H9 (cell line): ENCODE data around the gene NAB2. TPM values are rescaled to one million over a fixed set of nuclear protein-coding genes. Genes with fewer than 3 reads are reported as not detected.

Experiments used
- DNase-seq: peaks from one replicate; pipeline ENCODE4 v3.0.0-alpha.2; 2017
- H2AFZ ChIP-seq: one replicate; pipeline ENCODE4 v1.6.1; 2013; ENCODE audit warnings: mild to moderate bottlenecking, low read length, control low read depth, moderate library complexity
- H2AK5ac ChIP-seq: 2 replicates; pipeline ENCODE4 v1.6.1; 2013; ENCODE audit warnings: low read length, control low read depth, mixed read lengths; ENCODE audit not compliant: insufficient read length
- H2BK120ac ChIP-seq: one replicate; pipeline ENCODE4 v1.6.1; 2013; ENCODE audit warnings: low read depth, mild to moderate bottlenecking, low read length, control low read depth, inconsistent platforms; ENCODE audit not compliant: poor library complexity, severe bottlenecking
- H2BK12ac ChIP-seq: 2 replicates; pipeline ENCODE4 v1.6.1; 2013; ENCODE audit warnings: low read length, control low read depth, mixed read lengths, low read depth; ENCODE audit not compliant: insufficient read length
- H2BK15ac ChIP-seq: 2 replicates; pipeline ENCODE4 v1.6.1; 2013; ENCODE audit warnings: low read depth, low read length, control low read depth
- H2BK20ac ChIP-seq: one replicate; pipeline ENCODE4 v1.6.1; 2013; ENCODE audit warnings: low read depth, mild to moderate bottlenecking, low read length, control low read depth, inconsistent platforms; ENCODE audit not compliant: poor library complexity, severe bottlenecking
- H2BK5ac ChIP-seq: 2 replicates; pipeline ENCODE4 v1.6.1; 2013; ENCODE audit warnings: low read length, control low read depth, mixed read lengths; ENCODE audit not compliant: insufficient read length
- H3K14ac ChIP-seq: 2 replicates; pipeline ENCODE4 v1.6.1; 2013; ENCODE audit warnings: low read length, control low read depth; ENCODE audit not compliant: insufficient read depth
- H3K18ac ChIP-seq: 2 replicates; pipeline ENCODE4 v1.6.1; 2013; ENCODE audit warnings: low read depth, mild to moderate bottlenecking, mixed read lengths, low read length, control low read depth; ENCODE audit not compliant: insufficient read length
- H3K23ac ChIP-seq: 2 replicates; pipeline ENCODE4 v1.6.1; 2013; ENCODE audit warnings: low read length, control low read depth, mixed read lengths, low read depth; ENCODE audit not compliant: insufficient read length
- H3K23me2 ChIP-seq: 2 replicates; pipeline ENCODE4 v1.6.1; 2013; ENCODE audit warnings: low read depth, mild to moderate bottlenecking, mixed read lengths, low read length, control low read depth; ENCODE audit not compliant: insufficient read length, poor library complexity, severe bottlenecking
- H3K27ac ChIP-seq: 2 replicates; pipeline ENCODE4 v1.5.1; 2013; ENCODE audit warnings: low read length, control low read depth, mixed read lengths, low read depth; ENCODE audit not compliant: insufficient read length
- H3K27me3 ChIP-seq: 2 replicates; pipeline ENCODE4 v1.6.1; 2013; ENCODE audit warnings: low read length, control low read depth, inconsistent platforms; ENCODE audit not compliant: insufficient read depth
- H3K4ac ChIP-seq: 2 replicates; pipeline ENCODE4 v1.6.1; 2013; ENCODE audit warnings: low read depth, mild to moderate bottlenecking, control low read depth, inconsistent platforms, low read length, moderate library complexity
- H3K4me1 ChIP-seq: 2 replicates; pipeline ENCODE4 v1.6.1; 2013; ENCODE audit warnings: low read length, control low read depth, inconsistent platforms; ENCODE audit not compliant: insufficient read depth
- H3K4me2 ChIP-seq: 2 replicates; pipeline ENCODE4 v1.6.1; 2013; ENCODE audit warnings: low read length, control low read depth, mixed read lengths; ENCODE audit not compliant: insufficient read length, insufficient read depth
- H3K56ac ChIP-seq: 2 replicates; pipeline ENCODE4 v1.6.1; 2013; ENCODE audit warnings: low read depth, mild to moderate bottlenecking, mixed read lengths, low read length, control low read depth; ENCODE audit not compliant: insufficient read length
- H3K79me1 ChIP-seq: 2 replicates; pipeline ENCODE4 v1.6.1; 2013; ENCODE audit warnings: low read depth, mild to moderate bottlenecking, moderate library complexity, low read length, control low read depth, inconsistent platforms; ENCODE audit not compliant: insufficient read depth, poor library complexity, severe bottlenecking
- H3K79me2 ChIP-seq: 2 replicates; pipeline ENCODE4 v1.6.1; 2013; ENCODE audit warnings: low read length, control low read depth, inconsistent platforms; ENCODE audit not compliant: insufficient read depth
- H3K9ac ChIP-seq: 2 replicates; pipeline ENCODE4 v1.6.1; 2013; ENCODE audit warnings: low read length, control low read depth, mixed read lengths; ENCODE audit not compliant: insufficient read length; ENCODE audit errors: extremely low read depth
- H3K9me3 ChIP-seq: one replicate; pipeline ENCODE4 v1.6.1; 2013; ENCODE audit warnings: low read depth, low read length, inconsistent platforms; ENCODE audit not compliant: control insufficient read depth
- H3T11ph ChIP-seq: one replicate; pipeline ENCODE4 v1.6.1; 2013; ENCODE audit warnings: mild to moderate bottlenecking, low read length, control low read depth, inconsistent platforms
- H4K20me1 ChIP-seq: one replicate; pipeline ENCODE4 v1.6.1; 2013; ENCODE audit not compliant: control insufficient read depth, insufficient read length, insufficient read depth
- H4K5ac ChIP-seq: 2 replicates; pipeline ENCODE4 v1.6.1; 2013; ENCODE audit warnings: low read depth, mild to moderate bottlenecking, mixed read lengths, low read length, control low read depth; ENCODE audit not compliant: insufficient read length
- H4K8ac ChIP-seq: replicated peaks from 2 replicates; pipeline ENCODE4 v1.6.1; 2013; ENCODE audit warnings: low read length, control low read depth, mixed read lengths, low read depth; ENCODE audit not compliant: insufficient read length
- H4K91ac ChIP-seq: 2 replicates; pipeline ENCODE4 v1.6.1; 2013; ENCODE audit warnings: low read depth, mild to moderate bottlenecking, moderate library complexity, mixed read lengths, low read length, control low read depth; ENCODE audit not compliant: insufficient read length
- H3K27ac Mint-ChIP-seq, 3 experiments: 2 replicates in 2 of 3; 3 replicates in 1 of 3; pipeline ENCODE4 v1.8.0; 2020 to 2021; ENCODE audit warnings: mixed read lengths in 3 of 3, mild to moderate bottlenecking in 1 of 3, moderate library complexity in 1 of 3
- H3K27me3 Mint-ChIP-seq: 2 replicates; pipeline ENCODE4 v1.8.0; 2021; ENCODE audit warnings: low read depth, mild to moderate bottlenecking, moderate library complexity, mixed read lengths
- H3K36me3 Mint-ChIP-seq, 3 experiments: 2 replicates in 2 of 3; 3 replicates in 1 of 3; pipeline ENCODE4 v1.8.0; 2020 to 2021; ENCODE audit warnings: low read depth in 3 of 3, mixed read lengths in 3 of 3; ENCODE audit not compliant: insufficient read depth in 1 of 3
- H3K4me1 Mint-ChIP-seq, 2 experiments: 2 replicates each; pipeline ENCODE4 v1.8.0; 2020; ENCODE audit warnings: mixed read lengths in 2 of 2
- H3K4me3 Mint-ChIP-seq, 2 experiments: 2 replicates in 1 of 2; 3 replicates in 1 of 2; pipeline ENCODE4 v1.8.0; 2020 to 2021; ENCODE audit warnings: mild to moderate bottlenecking in 2 of 2, mixed read lengths in 2 of 2, moderate library complexity in 1 of 2
- H3K9me3 Mint-ChIP-seq, 2 experiments: 2 replicates in 1 of 2; 3 replicates in 1 of 2; pipeline ENCODE4 v1.8.0; 2020; ENCODE audit warnings: mild to moderate bottlenecking in 2 of 2, mixed read lengths in 2 of 2, moderate library complexity in 1 of 2
- WGBS: extraction: QIAGEN DNeasy Blood & Tissue Kit; methylation state at CpG from one replicate; pipeline ENCODE4 v1.1.7; 2013; ENCODE audit warnings: missing lambda C conversion rate, low lambda C conversion rate, mixed read lengths; ENCODE audit not compliant: insufficient read length; ENCODE audit errors: extremely low coverage; 5-methylcytosine and 5-hydroxymethylcytosine counted together
- total RNA-seq: library from RNA; stranded (reverse); gene quantifications from 2 replicates; pipeline ENCODE4 v1.2.1, GENCODE V29; 2021
- TF ChIP-seq, protein P1 (sequence below): fragments of 200-600 bp; sonication (generic); conservative IDR thresholded peaks from 3 replicates; pipeline ENCODE4 v1.8.0; 2021; ENCODE audit warnings: antibody characterized with exemption, mild to moderate bottlenecking

Gene NAB2
- total RNA-seq, 1 experiment from 2014 or later = 67.8 TPM

DNA sequence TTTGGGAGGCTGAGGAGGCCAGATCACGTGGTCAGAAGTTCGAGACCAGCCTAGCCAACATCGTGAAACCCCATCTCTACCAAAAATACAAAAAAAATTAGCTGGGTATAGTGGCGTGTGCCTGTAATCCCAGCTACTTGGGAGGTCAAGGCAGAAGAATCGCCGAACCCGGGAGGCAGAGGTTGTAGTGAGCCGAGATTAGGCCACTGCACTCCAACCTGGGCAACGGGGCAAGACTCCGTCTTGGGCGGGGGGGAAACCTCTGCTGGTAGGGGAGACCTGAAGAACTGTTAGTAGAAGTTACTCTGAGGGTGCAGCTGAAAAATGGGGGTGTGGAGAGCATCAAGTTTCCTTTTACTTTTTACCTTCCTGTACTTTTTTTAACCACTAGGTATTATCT lies 37.1 kb downstream of the NAB2 start:
- Histone ChIP-seq H3K9me3 (no peaks in the 10 kb centered on the region), H3K27ac (no peak overlapping the region), H2BK15ac (no peak overlapping the region), H4K91ac (no peak overlapping the region), H4K8ac (no peak overlapping the region), H2BK20ac (no peak overlapping the region), H3K23ac (no peak overlapping the region), H3K4ac (no peak overlapping the region), H3K27me3 (no peaks in the 10 kb centered on the region), H3K14ac (no peak overlapping the region), H3K18ac (no peak overlapping the region), H2AFZ (no peak overlapping the region), H3K56ac (no peak overlapping the region), H3T11ph (no peak overlapping the region), H3K23me2 (peaks cover 4% of the 10 kb centered on the region), H4K20me1 (no peaks in the 10 kb centered on the region), H3K4me2 (no peak overlapping the region), H2BK120ac (no peak overlapping the region), H3K79me1 (peaks cover 5% of the 10 kb centered on the region), H2AK5ac (no peak overlapping the region), H2BK12ac (no peak overlapping the region), H4K5ac (no peak overlapping the region), H3K79me2 (peaks cover 9% of the 10 kb centered on the region; the same call in 1 of the 2 replicates), H3K9ac (no peak overlapping the region), H3K4me1 (peaks cover 8% of the 10 kb centered on the region), H2BK5ac (no peak overlapping the region)
- TF ChIP-seq, protein P1, sequence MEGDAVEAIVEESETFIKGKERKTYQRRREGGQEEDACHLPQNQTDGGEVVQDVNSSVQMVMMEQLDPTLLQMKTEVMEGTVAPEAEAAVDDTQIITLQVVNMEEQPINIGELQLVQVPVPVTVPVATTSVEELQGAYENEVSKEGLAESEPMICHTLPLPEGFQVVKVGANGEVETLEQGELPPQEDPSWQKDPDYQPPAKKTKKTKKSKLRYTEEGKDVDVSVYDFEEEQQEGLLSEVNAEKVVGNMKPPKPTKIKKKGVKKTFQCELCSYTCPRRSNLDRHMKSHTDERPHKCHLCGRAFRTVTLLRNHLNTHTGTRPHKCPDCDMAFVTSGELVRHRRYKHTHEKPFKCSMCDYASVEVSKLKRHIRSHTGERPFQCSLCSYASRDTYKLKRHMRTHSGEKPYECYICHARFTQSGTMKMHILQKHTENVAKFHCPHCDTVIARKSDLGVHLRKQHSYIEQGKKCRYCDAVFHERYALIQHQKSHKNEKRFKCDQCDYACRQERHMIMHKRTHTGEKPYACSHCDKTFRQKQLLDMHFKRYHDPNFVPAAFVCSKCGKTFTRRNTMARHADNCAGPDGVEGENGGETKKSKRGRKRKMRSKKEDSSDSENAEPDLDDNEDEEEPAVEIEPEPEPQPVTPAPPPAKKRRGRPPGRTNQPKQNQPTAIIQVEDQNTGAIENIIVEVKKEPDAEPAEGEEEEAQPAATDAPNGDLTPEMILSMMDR = no peak
- Mint-ChIP-seq H3K27ac (no peak overlapping the region; a peak in 1 of 7 replicates), H3K36me3 (peaks cover 7 to 10% (median 9%) of the 10 kb centered on the region in 3 experiments), H3K9me3 (peaks cover 3 to 7% of the 10 kb centered on the region in 2 experiments; a peak in 3 of 5 replicates), H3K27me3 (no peaks in the 10 kb centered on the region; the same call in 1 of the 2 replicates), H3K4me1 (peaks cover 27 to 36% of the 10 kb centered on the region in 2 experiments), H3K4me3 (no peak overlapping the region)
- DNase-seq = no peak
- no CpG with 5 or more reads among the region's 11 CpGs for WGBS
